HCT116 (cell line): ENCODE results near the gene HK1.

Source experiments
- CEBPB ChIP-seq: IDR thresholded peaks from 2 replicates; pipeline ENCODE4 v1.6.1; 2012; ENCODE audit warnings: low read depth
- CTCF ChIP-seq, 3 experiments: fragments of 200-600 bp in 1 of 3; sonication (generic) in 1 of 3; IDR thresholded peaks in 2 of 3; conservative IDR thresholded peaks in 1 of 3; 2 replicates each; pipeline ENCODE4 v1.5.1; 2012 to 2017; ENCODE audit warnings: low read depth in 2 of 3, low read length in 2 of 3, antibody characterized with exemption in 1 of 3, borderline replicate concordance in 1 of 3, control low read depth in 1 of 3, mild to moderate bottlenecking in 1 of 3, mixed read lengths in 1 of 3, mixed run types in 1 of 3, moderate library complexity in 1 of 3; ENCODE audit not compliant: insufficient read depth in 1 of 3
- EGR1 ChIP-seq: IDR thresholded peaks from 2 replicates; pipeline ENCODE4 v1.6.1; 2012; ENCODE audit warnings: low read depth
- EZH2 ChIP-seq: fragments of 200-600 bp; sonication (generic); IDR thresholded peaks from 2 replicates; pipeline ENCODE4 v1.6.1; 2017; ENCODE audit warnings: antibody characterized with exemption, mixed run types
- EZH2phosphoT487 ChIP-seq: fragments of 200-600 bp; IDR thresholded peaks from 2 replicates; pipeline ENCODE4 v1.6.1; 2018; ENCODE audit warnings: antibody characterized with exemption, borderline replicate concordance
- POLR2A ChIP-seq: IDR thresholded peaks from 2 replicates; pipeline ENCODE4 v1.7.0; 2011; ENCODE audit warnings: borderline replicate concordance; ENCODE audit not compliant: insufficient read depth, insufficient read length; ENCODE audit errors: extremely low read depth
- POLR2AphosphoS5 ChIP-seq: IDR thresholded peaks from 2 replicates; pipeline ENCODE4 v1.6.1; 2011; ENCODE audit warnings: mild to moderate bottlenecking, low read depth, low read length, moderate library complexity
- RAD21 ChIP-seq: IDR thresholded peaks from 2 replicates; pipeline ENCODE4 v1.6.1; 2012; ENCODE audit warnings: low read depth, mild to moderate bottlenecking
- REST ChIP-seq: IDR thresholded peaks from 2 replicates; pipeline ENCODE4 v1.6.1; 2012; ENCODE audit warnings: low read depth
- SP1 ChIP-seq: IDR thresholded peaks from 2 replicates; pipeline ENCODE4 v1.6.1; 2012; ENCODE audit warnings: low read depth
- SRF ChIP-seq: IDR thresholded peaks from 2 replicates; pipeline ENCODE4 v1.6.1; 2012; ENCODE audit warnings: low read depth
- TCF7L2 ChIP-seq: IDR thresholded peaks from 2 replicates; pipeline ENCODE4 v1.7.0; 2011; ENCODE audit warnings: borderline replicate concordance, inconsistent platforms; ENCODE audit not compliant: insufficient read depth, insufficient read length; ENCODE audit errors: extremely low read depth
- YY1 ChIP-seq: IDR thresholded peaks from 2 replicates; pipeline ENCODE4 v1.6.1; 2011; ENCODE audit warnings: low read length, low read depth, moderate library complexity, mild to moderate bottlenecking; ENCODE audit not compliant: insufficient replicate concordance; ENCODE audit errors: extremely low read depth
- ZNF274 ChIP-seq: fragments of 200-500 bp; sonication (Bioruptor generic); IDR thresholded peaks from 2 replicates; pipeline ENCODE4 v1.6.1; 2014; ENCODE audit warnings: mild to moderate bottlenecking, low read depth, low read length, inconsistent platforms

GRCh38 chr10:69232252-69232651 lies 46.0 kb upstream of the HK1 start:
- TF ChIP-seq YY1 (no peak), POLR2A (no peak), CTCF (IDR thresholded peaks at IDR 0.05 in 2 of 3, conservative IDR thresholded peaks at IDR 0.05 in 1 of 3; ENCODE audit: borderline replicate concordance in 1 of 3, insufficient read depth in 1 of 3, low read depth in 2 of 3, low read length in 2 of 3) (no peak), TCF7L2 (no peak), EZH2phosphoT487 (no peak), REST (no peak), ZNF274 (no peak), POLR2AphosphoS5 (no peak; the same call in 1 of the 2 replicates), SP1 (peak; percentile 44), CEBPB (no peak), RAD21 (no peak), SRF (no peak), EZH2 (no peak), EGR1 (no peak)
